Stimulated activated CD4-positive, alpha-beta T cell treated with anti-CD3 and anti-CD28 coated beads, Interleukin-15, amount 100 ng/mL, for 1 hour (primary cell): Measurements from ENCODE around the gene EIF2D.
"Not testable (repeated sequence)": the region's sequence is repeated elsewhere in the genome, so short reads cannot be mapped to it uniquely, and the experiment has no call there.

ENCODE experiments used
- DNase-seq, 2 donors: peaks; one replicate each; pipeline ENCODE4 v3.0.0-alpha.2; 2020; ENCODE audit warnings: low read depth in 1 of 2, low spot score in 1 of 2

Gene EIF2D

GRCh38 chr1:206635080-206635977, 23.1 kb upstream of the EIF2D start, which contains the start of gene DYRK3:
Gene DYRK3, plus strand, starts transcription at chr1:206635536. Its CDS starts 168 bp downstream, at chr1:206635704.
- DNase-seq = peak; percentile 73 to 87

- DNase-seq = peak; percentile 29 to 64
Measured at GRCh38 chr1:206634365-206635079, 22.3 kb upstream of the EIF2D start.

DNA sequence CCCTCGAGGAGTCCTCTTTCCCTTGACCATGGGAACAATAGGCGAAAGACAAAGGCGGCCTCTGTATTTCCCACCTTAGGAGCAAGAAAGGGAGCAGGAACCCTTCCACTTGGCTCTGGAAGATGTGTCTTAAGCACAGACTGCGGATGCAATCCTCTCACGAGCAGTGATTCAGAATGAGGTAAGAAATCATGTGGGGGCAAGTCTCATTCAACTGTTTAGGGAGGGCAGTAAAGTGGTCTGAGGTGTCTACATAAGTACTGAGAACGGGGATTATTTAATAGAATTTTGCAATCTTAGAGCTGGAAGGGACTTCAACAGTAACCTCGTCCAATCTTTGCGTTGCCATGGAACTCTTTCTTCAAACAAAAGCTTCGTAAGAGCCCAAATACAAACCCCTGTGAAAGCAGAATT, 21.4 kb upstream of the EIF2D start:
- DNase-seq = no peak

GRCh38 chr1:206631085-206631509, 18.8 kb upstream of the EIF2D start:
- no peak for DNase-seq

DNA sequence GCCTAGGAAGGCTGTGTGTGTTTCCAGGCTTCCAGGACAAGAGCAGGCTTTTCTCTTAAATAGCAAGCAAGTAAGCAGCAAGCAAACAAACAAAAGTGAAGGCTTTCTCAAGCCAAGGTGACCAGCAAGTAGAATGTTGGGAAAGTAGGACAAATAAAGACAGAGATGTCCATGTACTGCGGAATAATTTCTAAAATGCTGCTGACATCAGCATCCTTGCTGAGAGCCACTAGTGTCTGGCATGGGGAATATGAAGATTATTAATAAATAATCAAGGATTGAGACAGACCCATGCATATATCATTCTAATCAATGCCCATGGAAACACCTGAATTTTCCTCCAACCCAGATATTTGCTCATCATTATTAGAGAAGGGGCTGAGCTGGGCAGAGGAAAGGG, 16.7 kb upstream of the EIF2D start:
- DNase-seq = no peak

GRCh38 chr1:206626396-206626795, 14.1 kb upstream of the EIF2D start:
- not testable (repeated sequence) for DNase-seq

DNA sequence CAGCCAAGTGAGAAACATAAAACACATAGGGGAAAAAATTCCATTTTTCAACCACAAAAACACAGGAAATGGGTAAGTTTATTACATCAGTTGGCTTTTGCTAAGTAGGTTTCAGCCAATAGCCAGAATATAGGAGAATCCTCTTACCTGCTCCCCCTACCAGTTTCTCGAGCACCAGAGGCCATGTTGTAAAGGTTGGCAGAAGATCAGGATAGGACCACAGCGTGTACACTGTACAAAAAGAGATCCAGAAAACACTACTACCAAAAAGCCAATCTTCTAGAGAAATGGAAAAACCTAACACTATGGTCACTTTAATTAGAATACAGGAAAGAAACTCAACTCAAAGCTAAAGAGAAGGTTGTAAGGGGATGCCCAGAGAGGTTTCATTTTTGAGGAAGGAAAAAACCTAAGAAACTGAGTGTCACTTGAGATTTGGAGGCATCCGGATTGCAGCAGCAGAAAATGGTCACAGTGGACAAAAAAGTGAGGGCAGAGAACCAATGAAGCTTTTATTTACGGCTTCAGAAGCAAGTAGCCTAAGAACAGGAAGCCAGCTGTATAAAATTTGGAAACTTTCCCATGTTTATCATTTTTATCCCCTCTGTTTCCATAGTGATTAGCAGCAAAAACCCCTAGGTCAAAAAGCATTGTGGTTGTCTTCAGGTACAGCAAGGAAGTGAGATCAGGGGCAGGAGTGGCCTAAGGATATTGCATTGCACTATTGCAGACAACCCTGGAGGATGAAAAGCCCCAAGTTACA, 2.9 kb downstream of the EIF2D start:
- no peak for DNase-seq

- peak in 1 of 2 donors; percentile 31 for DNase-seq
Measured at GRCh38 chr1:206608108-206608698, 4.1 kb downstream of the EIF2D start.

DNA sequence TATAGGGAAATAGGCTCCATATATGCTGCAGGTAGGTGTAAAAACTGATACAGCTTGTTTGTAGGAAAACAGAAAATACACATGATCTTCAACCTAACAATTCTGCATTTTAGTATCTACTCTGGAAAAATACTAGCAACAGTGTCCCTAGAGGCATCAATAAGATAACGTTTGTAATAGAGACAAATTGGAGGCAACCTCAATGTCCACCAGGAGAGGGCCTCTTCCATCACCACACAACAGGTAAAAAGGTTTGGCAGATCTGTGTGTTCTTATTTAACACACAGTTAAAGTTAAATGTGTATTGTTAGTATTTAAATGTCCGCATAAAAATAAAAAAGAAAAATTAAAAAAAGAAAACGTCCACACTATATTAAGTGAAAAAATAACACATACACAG, 5.4 kb downstream of the EIF2D start:
- DNase-seq = no peak

DNA sequence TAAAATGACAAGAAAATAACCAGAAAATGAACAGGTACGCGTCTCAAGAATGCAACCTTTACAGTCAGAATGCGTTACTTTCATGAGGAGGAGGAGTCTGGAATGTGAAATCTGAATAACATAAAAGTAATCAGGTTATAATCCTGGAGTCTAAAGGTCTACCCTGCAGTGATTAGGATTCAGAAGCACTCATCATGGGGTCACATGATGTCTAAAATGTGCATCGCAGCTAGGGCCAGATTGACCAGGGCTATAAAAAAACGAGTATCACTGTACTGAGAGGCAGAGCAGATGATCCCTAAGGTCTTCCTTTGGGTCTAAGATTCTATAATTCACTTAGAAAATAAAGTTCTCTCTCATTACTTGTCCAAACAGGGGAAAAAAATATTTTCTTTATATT, 7.4 kb downstream of the EIF2D start:
- no peak for DNase-seq

- no peak for DNase-seq
Measured at GRCh38 chr1:206600527-206600926, 11.7 kb downstream of the EIF2D start.

GRCh38 chr1:206596319-206596666, 16.0 kb downstream of the EIF2D start:
- DNase-seq = no peak

DNA sequence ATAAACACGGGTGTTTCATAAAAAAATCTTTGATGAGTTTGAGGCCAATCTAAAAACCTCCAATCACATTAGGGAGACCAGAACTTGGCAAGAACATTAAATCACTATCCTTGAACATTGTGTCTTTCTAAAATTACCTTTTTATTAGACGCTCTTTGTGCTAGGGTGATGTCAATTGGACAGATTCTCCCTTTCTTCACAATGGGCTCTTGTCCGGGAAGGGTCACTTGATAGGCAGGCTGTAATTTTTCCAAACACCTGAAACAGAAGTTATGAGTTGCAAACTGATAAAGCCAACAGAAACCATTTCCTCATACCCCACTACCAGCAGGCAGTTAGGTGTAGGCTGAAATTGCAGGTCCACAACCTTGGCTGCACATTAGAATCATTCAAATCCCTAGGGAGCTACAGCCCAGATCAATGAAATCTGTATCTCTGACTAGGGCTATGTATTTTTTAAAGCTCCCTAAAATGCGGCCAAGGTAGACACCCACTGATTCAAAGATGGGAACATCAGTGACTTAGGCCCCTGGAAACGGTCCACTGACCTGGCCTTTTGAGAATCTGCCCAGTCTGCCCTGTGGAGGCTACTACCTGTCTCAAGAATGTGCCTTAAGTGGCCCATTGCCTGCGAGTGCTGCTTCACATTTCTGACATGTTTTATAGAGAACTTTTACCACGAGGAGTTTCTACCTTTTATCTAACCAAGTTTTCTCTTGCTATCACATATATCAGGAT, 16.5 kb downstream of the EIF2D start:
- DNase-seq = no peak

- no peak for DNase-seq
Measured at GRCh38 chr1:206593351-206593925, 18.8 kb downstream of the EIF2D start.

DNA sequence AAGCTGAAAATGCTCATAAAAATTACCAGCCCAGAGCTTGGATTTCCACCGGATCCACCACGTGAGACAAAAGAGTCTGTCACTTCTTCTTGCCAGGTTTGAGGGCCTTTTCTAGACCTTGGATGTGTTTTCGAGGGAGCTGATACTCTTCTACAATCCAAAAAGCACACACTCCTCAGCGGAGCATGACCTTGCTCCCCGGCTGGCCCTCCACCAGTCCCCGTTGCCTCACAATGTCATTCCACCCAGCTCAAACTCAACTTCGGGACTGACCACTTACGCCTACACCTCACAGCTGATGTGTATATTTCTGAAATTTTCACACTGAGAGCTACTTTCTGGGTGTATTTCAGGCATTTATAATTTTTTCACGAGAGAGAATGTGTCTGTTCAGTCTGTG, 20.6 kb downstream of the EIF2D start:
- no peak for DNase-seq

GRCh38 chr1:206591226-206591625, 21.0 kb downstream of the EIF2D start:
- DNase-seq = no peak

DNA sequence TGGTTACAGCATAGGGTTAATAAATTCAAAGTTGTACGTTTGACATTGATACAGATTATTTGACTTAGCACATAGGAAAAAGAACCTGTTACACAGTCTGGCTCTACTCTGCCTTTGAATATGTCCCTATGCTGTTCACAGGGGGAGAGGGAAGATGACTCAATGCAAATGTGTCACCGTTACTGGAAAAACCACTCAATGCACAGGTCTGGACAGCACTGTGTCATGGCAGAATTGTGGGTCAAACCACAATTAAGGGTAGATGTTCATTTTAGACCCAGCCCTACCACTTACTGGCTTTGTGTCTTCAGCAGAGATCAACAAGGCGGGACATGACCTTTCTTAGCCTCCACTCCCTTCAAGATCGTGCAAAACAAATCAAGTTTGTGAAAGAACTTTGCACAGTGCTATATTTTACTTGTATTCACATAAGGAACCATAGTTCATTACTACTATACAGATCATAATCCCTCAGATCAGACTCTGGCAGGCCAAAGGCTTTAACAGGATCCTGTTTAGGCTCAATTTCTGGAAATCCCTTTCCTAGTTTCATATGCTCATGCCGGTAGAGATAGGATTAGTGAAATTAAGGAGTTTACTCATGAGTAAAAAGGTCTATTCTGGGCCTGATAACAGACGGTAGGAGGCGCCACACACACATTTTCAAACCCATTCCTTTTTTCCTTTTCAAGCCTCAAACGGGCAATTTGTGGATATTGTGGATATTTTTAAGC, 22.1 kb downstream of the EIF2D start:
- DNase-seq = peak in 1 of 2 donors; percentile 44

GRCh38 chr1:206589206-206589605, 23.1 kb downstream of the EIF2D start:
- no peak for DNase-seq

- DNase-seq = no peak
Measured at GRCh38 chr1:206588492-206588891, 23.8 kb downstream of the EIF2D start.
